RPMI7951 (cell line): ENCODE results near the gene MEGF8. TPM values are rescaled to one million over a fixed set of nuclear protein-coding genes. Genes with fewer than 3 reads are reported as not detected.

Experiments
- DNase-seq: peaks from one replicate; pipeline ENCODE4 v3.0.0-alpha.2; 2012; ENCODE audit warnings: low read depth
- total RNA-seq: library from RNA; depleted of rRNA; stranded (reverse); fragments of >200 nt; shearing (Covaris generic); gene quantifications from 2 replicates; pipeline ENCODE4 v1.2.3, GENCODE V29; 2014

Gene MEGF8
- total RNA-seq, 1 experiment from 2014 or later = 9.4 TPM

DNA sequence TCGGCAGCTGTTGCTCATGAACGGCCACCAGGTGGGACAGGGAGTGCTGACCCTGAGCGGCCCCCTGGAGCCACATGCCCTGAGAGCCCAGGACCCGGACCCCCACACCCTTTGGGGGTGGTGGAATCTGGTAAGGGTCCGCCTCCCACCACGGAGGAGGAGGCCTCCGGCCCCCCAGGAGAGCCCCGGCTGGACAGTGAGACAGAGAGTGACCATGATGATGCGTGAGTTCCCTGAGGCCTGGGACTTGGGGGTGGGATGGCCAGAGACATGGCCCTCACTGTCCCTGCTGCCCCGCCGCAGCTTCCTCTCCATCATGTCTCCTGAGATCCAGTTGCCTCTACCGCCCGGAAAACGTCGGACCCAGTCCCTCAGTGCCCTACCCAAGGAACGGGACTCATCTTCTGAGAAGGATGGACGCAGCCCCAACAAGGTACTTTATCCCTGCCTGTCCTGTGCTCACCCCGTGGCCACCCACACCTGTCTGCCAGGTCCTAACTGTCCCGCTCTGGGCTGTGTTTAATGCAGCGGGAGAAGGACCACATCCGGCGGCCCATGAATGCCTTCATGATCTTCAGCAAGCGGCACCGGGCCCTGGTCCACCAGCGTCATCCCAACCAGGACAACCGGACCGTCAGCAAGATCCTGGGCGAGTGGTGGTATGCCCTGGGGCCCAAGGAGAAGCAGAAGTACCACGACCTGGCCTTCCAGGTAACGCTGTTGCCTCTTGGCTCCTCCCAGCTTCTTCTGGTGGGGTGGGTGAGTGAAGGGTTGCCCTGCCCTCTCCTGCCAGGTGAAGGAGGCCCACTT lies 38.2 kb upstream of the MEGF8 start:
- no peak for DNase-seq

DNA sequence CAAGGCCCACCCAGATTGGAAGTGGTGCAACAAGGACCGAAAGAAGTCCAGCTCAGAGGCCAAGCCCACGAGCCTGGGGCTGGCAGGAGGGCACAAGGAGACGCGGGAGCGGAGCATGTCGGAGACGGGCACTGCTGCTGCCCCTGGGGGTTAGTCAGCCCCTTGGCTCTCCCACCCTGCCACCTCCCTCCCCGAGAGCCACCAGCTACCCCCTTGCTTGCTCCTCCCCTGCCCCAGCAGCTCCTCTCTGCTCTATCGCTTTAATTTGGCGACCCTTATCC lies 37.7 kb upstream of the MEGF8 start:
- no peak for DNase-seq

DNA sequence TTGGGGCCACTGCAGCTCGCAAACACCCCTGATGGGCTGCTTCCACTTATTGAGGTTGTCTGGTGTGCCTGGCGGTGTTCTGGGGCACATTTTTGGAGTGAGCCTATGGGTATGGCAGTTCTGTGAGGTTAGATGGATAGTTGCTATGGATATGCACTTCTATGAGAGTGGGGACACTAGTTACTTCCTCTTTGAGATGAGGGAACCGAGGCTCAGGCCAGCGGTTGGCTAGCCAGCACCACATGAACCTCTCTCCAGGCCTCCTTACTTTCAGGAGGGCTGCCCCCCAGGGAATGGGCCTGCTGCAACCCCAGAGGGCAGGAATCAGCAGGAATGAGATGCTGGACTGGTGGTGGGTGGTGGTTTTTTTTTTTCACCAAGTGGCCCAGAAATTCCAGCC lies 37.0 kb upstream of the MEGF8 start:
- DNase-seq = no peak

DNA sequence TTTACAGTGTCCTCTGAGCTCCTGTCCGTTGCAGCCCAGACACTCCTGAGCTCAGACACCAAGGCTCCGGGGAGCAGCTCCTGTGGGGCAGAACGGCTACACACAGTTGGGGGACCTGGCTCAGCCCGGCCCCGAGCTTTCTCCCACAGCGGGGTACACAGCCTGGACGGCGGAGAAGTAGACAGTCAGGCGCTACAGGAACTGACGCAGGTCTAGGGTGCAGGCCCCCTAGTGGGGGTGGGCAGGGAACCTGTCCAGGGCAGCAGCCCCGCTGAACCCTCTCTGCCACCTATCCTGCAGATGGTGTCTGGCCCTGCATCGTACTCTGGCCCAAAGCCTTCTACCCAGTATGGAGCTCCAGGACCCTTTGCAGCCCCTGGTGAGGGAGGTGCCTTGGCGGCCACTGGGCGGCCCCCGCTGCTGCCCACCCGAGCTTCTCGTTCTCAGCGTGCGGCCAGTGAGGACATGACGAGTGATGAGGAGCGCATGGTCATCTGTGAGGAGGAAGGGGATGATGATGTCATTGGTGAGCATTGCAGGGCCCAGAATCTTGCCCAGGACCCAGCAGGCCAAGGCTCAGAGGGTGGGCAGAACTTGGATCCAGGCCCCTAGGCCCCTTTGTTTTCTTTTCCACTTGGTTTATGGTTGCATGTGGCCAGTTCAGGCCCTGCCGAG lies 36.4 kb upstream of the MEGF8 start:
- DNase-seq = no peak

DNA sequence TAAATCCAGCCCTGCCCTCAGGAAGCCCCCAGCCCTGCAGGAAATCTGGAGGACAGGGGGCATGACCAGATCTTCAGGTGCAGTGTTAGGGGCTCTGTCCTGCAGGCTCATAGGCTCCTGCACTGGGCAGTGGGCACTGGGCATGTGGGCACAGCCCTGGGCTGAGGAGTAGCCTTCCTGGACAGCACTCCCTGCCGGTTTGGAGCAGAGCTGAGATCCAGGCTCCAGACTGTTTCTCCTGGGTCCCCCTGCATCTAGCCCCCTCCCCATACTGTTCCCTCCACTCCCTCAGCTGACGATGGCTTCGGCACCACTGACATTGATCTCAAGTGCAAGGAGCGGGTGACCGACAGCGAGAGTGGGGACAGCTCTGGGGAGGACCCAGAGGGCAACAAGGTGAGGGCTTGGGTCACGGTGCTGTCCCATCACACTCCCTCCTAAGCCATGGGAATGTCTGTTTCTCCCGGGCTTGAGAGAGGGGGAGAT lies 35.8 kb upstream of the MEGF8 start:
- DNase-seq = no peak

DNA sequence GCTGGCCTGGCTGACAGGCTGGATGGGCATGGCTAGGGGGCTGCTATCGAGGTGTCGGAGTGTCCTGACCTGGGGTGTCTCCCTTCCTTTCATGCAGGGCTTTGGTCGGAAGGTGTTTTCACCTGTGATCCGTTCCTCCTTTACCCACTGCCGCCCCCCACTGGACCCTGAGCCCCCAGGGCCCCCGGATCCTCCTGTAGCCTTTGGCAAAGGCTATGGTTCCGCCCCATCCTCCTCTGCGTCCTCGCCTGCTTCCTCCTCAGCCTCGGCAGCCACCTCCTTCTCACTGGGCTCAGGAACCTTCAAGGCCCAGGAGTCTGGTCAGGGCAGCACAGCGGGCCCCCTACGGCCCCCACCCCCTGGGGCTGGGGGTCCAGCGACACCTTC lies 35.3 kb upstream of the MEGF8 start:
- DNase-seq = no peak

DNA sequence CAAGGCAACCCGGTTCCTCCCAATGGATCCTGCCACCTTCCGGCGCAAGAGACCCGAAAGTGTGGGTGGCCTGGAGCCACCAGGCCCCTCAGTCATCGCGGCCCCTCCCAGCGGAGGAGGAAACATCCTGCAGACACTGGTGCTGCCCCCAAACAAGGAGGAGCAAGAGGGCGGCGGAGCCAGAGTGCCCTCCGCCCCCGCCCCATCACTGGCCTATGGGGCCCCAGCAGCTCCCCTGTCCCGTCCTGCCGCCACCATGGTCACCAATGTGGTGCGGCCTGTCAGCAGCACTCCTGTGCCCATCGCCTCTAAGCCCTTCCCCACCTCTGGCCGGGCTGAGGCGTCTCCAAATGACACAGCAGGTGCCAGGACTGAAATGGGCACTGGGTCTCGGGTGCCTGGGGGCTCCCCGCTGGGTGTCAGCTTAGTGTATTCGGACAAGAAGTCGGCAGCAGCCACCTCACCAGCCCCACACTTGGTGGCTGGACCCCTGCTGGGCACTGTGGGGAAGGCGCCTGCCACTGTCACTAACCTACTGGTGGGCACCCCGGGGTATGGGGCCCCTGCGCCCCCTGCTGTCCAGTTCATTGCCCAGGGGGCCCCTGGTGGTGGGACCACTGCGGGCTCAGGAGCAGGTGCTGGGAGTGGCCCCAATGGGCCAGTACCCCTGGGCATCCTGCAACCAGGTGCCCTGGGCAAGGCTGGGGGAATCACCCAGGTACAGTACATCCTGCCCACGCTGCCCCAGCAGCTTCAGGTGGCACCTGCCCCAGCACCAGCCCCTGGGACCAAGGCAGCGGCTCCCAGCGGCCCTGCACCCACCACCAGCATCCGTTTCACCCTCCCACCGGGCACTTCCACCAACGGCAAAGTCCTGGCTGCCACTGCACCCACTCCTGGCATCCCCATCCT lies 34.7 kb upstream of the MEGF8 start:
- DNase-seq = peak; percentile 38

DNA sequence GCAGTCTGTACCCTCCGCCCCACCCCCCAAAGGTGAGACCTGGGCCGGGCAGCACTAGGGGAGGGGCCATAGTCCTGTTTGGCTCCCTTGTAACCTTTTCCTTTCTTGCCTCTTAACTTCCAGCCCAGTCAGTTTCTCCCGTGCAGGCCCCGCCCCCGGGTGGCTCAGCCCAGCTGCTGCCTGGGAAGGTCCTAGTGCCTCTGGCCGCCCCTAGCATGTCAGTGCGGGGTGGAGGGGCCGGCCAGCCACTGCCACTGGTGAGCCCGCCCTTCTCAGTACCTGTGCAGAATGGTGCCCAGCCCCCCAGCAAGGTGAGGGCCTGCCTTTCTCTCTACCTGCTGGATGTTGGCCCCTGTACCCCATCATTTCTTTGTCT lies 34.0 kb upstream of the MEGF8 start:
- DNase-seq = no peak

DNA sequence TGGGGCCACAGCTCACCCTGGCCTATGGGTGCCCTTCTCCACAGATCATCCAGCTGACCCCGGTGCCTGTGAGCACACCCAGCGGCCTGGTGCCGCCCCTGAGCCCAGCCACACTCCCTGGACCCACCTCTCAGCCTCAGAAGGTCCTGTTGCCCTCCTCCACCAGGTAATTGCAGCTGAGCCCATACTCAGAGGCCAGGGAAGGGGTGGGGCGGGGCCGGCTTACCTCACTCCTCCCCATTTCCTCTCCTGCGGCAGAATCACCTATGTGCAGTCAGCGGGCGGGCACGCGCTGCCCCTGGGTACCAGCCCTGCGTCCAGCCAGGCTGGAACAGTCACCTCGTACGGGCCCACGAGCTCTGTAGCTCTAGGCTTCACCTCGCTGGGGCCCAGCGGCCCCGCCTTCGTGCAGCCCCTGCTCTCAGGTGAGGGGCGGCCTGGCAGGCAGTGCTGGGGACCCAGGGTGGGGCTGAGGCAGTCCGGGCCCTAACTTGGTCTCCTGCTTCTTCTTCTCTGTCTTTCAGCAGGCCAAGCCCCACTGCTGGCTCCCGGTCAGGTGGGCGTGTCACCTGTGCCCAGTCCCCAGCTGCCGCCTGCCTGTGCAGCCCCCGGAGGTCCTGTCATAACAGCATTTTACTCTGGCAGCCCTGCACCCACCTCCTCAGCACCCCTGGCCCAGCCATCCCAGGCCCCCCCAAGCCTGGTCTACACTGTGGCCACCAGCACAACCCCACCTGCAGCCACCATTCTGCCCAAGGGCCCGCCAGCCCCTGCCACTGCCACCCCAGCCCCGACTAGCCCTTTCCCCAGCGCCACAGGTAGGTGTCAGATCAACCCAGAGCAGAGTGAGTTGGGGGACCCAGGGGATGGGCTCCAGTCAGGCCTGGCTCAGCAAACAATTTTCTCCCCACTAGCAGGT lies 33.1 kb upstream of the MEGF8 start:
- no peak for DNase-seq

DNA sequence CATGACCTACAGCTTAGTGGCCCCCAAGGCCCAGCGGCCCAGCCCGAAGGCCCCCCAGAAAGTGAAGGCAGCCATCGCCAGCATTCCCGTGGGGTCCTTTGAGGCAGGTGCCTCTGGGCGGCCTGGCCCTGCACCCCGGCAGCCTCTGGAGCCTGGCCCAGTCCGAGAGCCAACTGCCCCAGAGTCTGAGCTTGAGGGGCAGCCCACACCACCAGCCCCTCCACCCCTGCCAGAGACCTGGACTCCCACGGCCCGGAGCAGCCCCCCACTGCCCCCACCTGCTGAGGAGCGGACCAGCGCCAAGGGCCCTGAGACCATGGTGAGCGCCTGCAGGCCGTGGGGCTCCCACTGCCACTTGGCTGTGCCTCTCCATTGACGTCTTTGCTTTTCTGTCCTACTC lies 32.5 kb upstream of the MEGF8 start:
- no peak for DNase-seq

DNA sequence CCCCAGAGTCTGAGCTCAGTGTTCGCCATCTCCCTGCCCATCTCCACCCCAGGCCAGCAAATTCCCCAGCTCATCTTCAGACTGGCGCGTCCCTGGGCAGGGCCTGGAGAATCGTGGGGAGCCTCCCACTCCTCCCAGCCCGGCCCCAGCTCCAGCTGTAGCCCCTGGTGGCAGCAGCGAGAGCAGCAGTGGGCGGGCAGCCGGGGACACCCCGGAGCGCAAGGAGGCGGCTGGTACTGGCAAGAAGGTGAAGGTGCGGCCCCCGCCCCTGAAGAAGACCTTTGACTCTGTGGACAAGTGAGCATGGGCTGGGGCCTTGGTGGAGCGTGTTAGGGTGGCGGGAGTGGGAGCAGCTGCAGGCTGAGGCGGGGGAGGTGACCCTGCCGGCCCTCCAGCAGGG lies 31.9 kb upstream of the MEGF8 start:
- no peak for DNase-seq

DNA sequence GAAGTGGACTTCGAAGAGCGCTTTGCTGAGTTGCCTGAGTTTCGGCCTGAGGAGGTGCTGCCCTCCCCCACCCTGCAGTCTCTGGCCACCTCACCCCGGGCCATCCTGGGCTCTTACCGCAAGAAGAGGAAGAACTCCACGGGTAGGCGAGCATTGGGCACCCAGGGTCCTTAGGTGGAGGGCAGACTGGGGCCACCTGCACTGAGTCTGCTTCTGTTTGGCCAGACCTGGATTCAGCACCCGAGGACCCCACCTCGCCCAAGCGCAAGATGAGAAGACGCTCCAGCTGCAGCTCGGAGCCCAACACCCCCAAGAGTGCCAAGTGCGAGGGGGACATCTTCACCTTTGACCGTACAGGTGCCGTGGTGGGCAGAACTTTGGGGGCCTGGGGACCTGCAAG lies 31.5 kb upstream of the MEGF8 start:
- DNase-seq = no peak

DNA sequence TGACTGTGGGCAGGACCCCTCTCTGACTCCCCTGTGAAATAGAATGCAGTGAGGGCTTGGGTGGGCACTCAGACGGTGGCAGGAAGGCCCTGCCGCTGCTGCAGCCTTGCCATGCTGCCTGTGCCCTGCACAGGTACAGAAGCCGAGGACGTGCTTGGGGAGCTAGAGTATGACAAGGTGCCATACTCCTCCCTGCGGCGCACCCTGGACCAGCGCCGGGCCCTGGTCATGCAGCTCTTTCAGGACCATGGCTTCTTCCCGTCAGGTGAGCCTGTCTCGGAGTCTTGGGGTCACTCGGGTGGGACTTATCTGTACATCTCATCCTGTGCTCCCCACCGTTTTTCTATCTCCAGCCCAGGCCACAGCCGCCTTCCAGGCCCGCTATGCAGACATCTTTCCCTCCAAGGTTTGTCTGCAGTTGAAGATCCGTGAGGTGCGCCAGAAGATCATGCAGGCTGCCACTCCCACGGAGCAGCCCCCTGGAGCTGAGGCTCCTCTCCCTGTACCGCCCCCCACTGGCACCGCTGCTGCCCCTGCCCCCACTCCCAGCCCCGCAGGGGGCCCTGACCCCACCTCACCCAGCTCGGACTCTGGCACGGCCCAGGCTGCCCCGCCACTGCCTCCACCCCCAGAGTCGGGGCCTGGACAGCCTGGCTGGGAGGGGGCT lies 30.8 kb upstream of the MEGF8 start:
- DNase-seq = no peak

DNA sequence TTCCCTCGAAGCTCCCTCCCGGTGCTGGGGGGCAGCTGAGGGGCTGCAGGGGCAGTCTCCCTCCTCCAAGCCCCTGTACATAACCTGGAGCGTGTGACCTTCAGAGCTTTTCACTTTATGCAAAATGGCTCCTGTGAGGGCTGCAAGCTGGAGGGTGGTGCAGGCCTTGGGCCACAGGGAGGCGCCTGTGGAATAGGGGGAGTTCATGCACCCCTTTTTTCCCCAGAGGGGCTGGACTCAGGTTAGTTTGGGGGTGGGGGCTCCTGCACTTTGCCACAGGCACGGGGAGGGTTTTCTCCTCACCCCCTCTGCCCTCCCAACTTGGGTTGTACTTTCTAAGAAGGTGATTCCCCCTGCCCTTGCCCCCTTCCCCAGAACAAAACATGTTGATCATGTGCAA lies 30.1 kb upstream of the MEGF8 start:
- DNase-seq = no peak

DNA sequence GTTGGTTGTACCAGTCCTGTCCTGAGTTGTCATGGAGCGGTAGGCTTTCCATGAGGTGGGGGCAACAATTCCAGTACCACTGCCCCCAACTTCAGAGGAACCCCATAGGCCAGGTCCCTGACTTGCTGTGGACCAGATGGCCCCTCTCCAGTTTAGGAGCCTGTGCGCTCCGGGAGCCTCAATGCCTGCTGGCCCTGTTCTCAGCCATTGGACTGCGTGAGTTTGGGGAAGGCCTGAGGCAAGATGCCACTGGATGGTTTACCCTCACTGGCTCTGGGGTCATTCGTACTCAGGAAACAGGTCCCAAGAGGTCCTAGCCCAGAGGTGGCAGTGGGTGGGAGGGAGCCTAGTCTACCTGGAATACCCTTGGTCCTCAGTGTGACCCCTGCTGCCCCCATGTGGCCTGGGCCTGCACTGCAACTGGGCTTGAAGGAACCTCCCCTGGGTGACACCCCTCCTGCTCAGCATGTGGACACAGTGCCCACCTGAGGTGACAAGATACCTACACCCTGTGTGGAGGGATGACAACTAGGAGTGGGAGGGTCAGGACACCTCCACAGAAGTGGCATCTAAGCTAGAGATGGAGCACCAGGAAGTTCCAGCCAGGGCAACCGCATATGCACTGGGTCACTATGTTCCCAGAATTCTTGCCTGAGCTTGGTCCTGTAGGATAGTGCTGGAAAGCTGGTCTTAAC lies 29.5 kb upstream of the MEGF8 start:
- DNase-seq = peak; percentile 59

DNA sequence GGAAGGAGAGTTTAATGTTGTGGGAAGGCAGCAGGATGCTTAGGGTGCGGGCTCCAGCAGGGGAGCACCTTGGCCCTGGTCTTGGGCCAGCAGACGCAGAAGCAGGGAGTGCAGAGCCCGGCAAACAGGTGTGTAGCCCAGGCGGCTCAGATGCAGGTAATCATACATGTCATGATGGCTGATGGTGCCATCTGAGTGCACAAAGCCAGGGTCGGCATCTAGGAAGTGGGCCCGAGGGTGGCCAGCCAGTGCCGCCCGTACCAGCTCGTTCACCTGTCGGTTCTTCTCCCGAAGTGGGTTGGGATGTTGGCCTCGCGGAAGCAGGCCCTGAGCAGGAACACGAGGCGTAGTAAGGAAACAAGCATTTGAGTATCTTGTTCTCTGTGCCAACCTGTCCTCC lies 28.4 kb upstream of the MEGF8 start:
- no peak for DNase-seq

DNA sequence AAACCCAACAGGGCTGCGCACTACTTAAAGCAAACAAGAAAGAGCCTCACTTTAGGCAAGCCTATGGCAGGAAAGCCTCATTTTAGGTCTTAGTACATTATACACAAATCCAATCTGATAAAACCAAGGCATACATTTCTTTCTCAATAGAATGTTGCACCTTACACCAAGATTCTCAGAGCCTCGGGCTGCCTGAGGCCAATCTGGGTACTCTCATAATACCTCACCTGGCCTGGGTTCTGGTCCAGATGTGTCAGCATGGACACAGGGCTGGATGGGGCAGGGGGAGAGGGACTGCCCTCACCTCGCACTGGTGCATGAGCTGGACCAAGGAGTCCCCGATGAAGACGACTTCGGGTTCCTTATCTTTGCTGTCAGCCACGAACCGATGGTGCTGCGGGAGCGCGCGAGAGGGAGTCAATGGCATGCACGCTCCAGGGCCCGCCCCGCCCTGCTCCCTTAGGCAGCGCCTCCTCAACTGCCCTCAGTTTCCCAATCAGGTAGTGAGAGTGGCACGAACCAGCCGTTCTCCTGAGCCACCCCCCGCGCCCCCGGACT lies 23.7 kb upstream of the MEGF8 start, which contains the start of gene PRR19:
Gene PRR19 (plus strand): TSS at position 487 of the 558 bp plus-strand sequence. CDS start 7,453 bp downstream, outside the sequence.
- DNase-seq = no peak

DNA sequence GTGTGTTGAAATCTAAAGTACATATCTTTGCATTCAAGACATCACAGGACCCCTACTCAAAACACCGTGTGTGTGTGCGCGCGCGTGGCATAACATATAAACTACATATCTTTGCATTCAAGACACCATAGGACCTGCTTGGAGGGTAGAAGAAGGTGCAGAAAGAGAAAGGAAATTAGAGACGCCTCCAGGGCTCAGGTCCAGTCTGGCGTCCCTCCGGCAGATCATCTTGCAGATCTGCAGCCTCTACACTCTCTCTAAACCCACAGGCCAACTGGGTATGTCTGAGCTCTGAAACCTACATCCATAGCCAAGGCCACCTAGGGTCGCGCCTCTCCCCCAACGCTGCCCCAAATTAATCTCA lies 22.4 kb upstream of the MEGF8 start:
- DNase-seq = no peak

DNA sequence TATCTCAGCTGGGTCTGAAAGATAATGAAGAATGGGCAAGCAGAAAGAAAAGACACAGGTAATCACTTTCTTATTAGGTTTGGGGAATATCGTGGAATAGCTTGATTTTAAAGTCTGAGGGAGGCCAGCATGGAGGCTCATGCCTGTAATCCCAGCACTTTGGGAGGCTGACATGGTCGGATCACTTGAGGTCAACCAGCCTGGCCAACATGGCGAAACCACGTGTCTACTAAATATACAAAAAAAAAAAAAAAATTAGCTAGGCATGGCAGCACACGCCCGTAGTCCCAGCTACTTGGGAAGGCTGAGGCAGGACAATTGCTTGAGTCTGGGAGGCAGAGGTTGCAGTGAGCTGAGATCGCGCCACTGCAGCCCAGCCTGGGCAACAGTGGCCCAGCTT lies 21.6 kb upstream of the MEGF8 start:
- DNase-seq = no peak

DNA sequence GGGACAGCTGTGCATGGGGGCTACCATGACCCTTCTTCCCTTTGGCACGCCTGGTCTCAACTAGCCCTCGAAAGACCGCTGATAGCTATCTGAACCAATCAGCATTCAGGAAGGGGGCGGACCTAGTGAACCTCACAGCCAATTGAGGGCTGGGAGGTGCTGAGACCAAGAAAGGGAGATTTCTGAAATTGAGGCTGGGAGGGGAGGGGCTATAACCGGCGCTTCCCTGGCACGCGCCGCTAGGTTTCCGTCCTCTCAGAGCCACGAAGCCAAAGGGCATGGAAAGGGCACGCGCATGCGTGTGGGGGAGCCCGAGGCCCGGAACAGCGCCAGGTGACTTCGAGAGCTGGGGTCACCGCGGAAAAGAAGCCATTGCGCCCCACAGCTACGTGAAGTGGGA lies 18.8 kb upstream of the MEGF8 start:
- no peak for DNase-seq
